ENCODE results near the gene C10orf143.

The C10orf143 gene

DNA sequence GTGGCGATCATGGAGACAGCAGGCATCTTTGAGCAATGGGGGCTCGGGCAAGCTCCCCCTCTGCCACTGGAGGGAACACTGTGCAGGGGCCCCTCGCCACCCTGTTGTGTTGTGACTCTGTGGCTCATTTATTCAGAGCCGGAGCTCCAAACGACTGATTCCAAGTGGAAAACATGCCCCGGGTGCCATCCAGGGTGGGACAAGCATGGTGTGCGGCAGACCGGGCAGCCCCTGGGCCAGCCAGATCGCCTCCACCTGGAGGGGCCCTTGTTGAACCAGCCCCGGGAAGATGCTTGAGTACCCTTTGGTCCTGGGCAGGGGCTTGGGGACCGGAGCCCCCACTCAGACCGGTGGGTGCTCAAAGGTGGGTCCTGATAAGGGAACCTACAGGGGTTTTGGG, 61.4 kb downstream of the C10orf143 start:
- no peak overlapping the region for H2AFZ ChIP-seq (ENCODE audit: low read length)
- no peak overlapping the region for H3K4me3 ChIP-seq (ENCODE audit: low read depth, low read length, poor library complexity, severe bottlenecking)
- H3K27ac ChIP-seq (ENCODE audit: low read depth, low read length, poor library complexity, severe bottlenecking) = no peak overlapping the region
- H3K9ac ChIP-seq (ENCODE audit: low read length) = no peak overlapping the region
- no peaks in the 10 kb centered on the region for H3F3A ChIP-seq (ENCODE audit: insufficient read depth, low read length)
- no peaks in the 10 kb centered on the region for H3K36me3 ChIP-seq (ENCODE audit: insufficient read depth, low read length)
- no peaks in the 10 kb centered on the region for H3K27me3 ChIP-seq (ENCODE audit: insufficient read depth, low read length)
- no peaks in the 10 kb centered on the region for H3K9me2 ChIP-seq (ENCODE audit: low read depth, low read length)
- no peaks in the 10 kb centered on the region for H3K4me1 ChIP-seq (ENCODE audit: insufficient read depth, low read length, severe bottlenecking)
- H3K4me2 ChIP-seq (ENCODE audit: low read length) = no peak overlapping the region
- no peaks in the 10 kb centered on the region for H3K79me2 ChIP-seq (ENCODE audit: insufficient read depth, low read length)
- no peak for TF ChIP-seq EZH2 (IDR thresholded peaks at IDR 0.05; ENCODE audit: borderline replicate concordance, low read length)
- TF ChIP-seq CTCF (IDR thresholded peaks at IDR 0.05; ENCODE audit: low read length) = no peak
- no peaks in the 10 kb centered on the region for H4K20me1 ChIP-seq (ENCODE audit: insufficient read depth, low read length)
- H3K9me3 ChIP-seq (ENCODE audit: low read length) = no peaks in the 10 kb centered on the region

- no peaks in the 10 kb centered on the region for H3K9me3 ChIP-seq (ENCODE audit: low read length)
- no peak overlapping the region for H3K9ac ChIP-seq (ENCODE audit: low read length)
- no peaks in the 10 kb centered on the region for H4K20me1 ChIP-seq (ENCODE audit: insufficient read depth, low read length)
- no peaks in the 10 kb centered on the region for H3K4me1 ChIP-seq (ENCODE audit: insufficient read depth, low read length, severe bottlenecking)
- H3F3A ChIP-seq (ENCODE audit: insufficient read depth, low read length) = no peaks in the 10 kb centered on the region
- no peak overlapping the region for H3K4me2 ChIP-seq (ENCODE audit: low read length)
- H3K36me3 ChIP-seq (ENCODE audit: insufficient read depth, low read length) = no peaks in the 10 kb centered on the region
- H3K27me3 ChIP-seq (ENCODE audit: insufficient read depth, low read length) = no peaks in the 10 kb centered on the region
- TF ChIP-seq EZH2 (IDR thresholded peaks at IDR 0.05; ENCODE audit: borderline replicate concordance, low read length) (no peak), CTCF (IDR thresholded peaks at IDR 0.05; ENCODE audit: low read length) (no peak)
- no peak overlapping the region for H3K4me3 ChIP-seq (ENCODE audit: low read depth, low read length, poor library complexity, severe bottlenecking)
- H3K79me2 ChIP-seq (ENCODE audit: insufficient read depth, low read length) = no peaks in the 10 kb centered on the region
- H3K27ac ChIP-seq (ENCODE audit: low read depth, low read length, poor library complexity, severe bottlenecking) = no peak overlapping the region
- H2AFZ ChIP-seq (ENCODE audit: low read length) = no peak overlapping the region
- no peaks in the 10 kb centered on the region for H3K9me2 ChIP-seq (ENCODE audit: low read depth, low read length)
Measured at GRCh38 chr10:130048081-130048480, 62.5 kb downstream of the C10orf143 start.

DNA sequence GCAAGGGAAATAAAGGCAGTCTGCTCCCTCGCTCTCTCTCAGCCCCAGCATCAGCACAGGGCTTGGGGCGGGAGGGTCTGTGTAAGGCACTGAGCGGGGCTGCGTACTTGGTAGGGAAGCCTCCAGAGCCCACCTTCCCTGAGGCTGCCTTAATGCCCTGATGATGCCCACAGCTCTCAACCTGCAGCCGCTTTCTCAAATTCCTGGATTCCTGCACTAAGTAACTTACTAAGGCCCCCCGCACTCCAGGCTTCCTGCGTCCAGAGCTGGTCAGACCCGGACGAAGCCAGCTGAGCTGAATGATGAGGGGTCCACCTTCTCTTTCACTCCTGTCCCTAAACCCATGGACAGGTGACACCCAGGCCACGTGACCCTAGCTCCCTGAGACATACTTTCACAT, 63.3 kb downstream of the C10orf143 start:
- Histone ChIP-seq H3K4me1 (ENCODE audit: insufficient read depth, low read length, severe bottlenecking) (no peaks in the 10 kb centered on the region), H3K79me2 (ENCODE audit: insufficient read depth, low read length) (no peaks in the 10 kb centered on the region), H3K36me3 (ENCODE audit: insufficient read depth, low read length) (no peaks in the 10 kb centered on the region), H3K9ac (ENCODE audit: low read length) (no peak overlapping the region), H4K20me1 (ENCODE audit: insufficient read depth, low read length) (no peaks in the 10 kb centered on the region), H3K9me3 (ENCODE audit: low read length) (no peaks in the 10 kb centered on the region), H3K4me3 (ENCODE audit: low read depth, low read length, poor library complexity, severe bottlenecking) (no peak overlapping the region), H3K27me3 (ENCODE audit: insufficient read depth, low read length) (no peaks in the 10 kb centered on the region), H3F3A (ENCODE audit: insufficient read depth, low read length) (no peaks in the 10 kb centered on the region), H3K27ac (ENCODE audit: low read depth, low read length, poor library complexity, severe bottlenecking) (no peak overlapping the region), H3K4me2 (ENCODE audit: low read length) (no peak overlapping the region), H2AFZ (ENCODE audit: low read length) (no peak overlapping the region), H3K9me2 (ENCODE audit: low read depth, low read length) (no peaks in the 10 kb centered on the region)
- no peak for TF ChIP-seq CTCF (IDR thresholded peaks at IDR 0.05; ENCODE audit: low read length)
- TF ChIP-seq EZH2 (IDR thresholded peaks at IDR 0.05; ENCODE audit: borderline replicate concordance, low read length) = no peak
